AG08395 (cell line): ENCODE measurements around the gene AP3D1.
A peak's percentile ranks its signal among the peaks of the same experiment; 100 is the strongest.

Experiments used
- DNase-seq: peaks from one replicate; pipeline ENCODE4 v3.0.0; 2012; ENCODE audit warnings: mixed read lengths, low spot score

AP3D1 gene

GRCh38 chr19:2180881-2181632, 29.7 kb upstream of the AP3D1 start:
- no peak for DNase-seq

- no peak for DNase-seq
These were observed 28.7 kb upstream of the AP3D1 start for GRCh38 chr19:2180114-2180513.

- no peak for DNase-seq
These were observed 27.7 kb upstream of the AP3D1 start for GRCh38 chr19:2179095-2179494.

GRCh38 chr19:2176337-2176994, 25.1 kb upstream of the AP3D1 start:
- DNase-seq: no peak

GRCh38 chr19:2175742-2176141, 24.4 kb upstream of the AP3D1 start:
- DNase-seq: no peak

- DNase-seq: no peak
These were observed 22.6 kb upstream of the AP3D1 start for GRCh38 chr19:2173767-2174577.

- DNase-seq: no peak
These were observed 22.0 kb upstream of the AP3D1 start for GRCh38 chr19:2173388-2173766.

- DNase-seq: no peak
These were observed 20.2 kb upstream of the AP3D1 start for GRCh38 chr19:2171349-2172145.

- no peak for DNase-seq
These were observed 19.6 kb upstream of the AP3D1 start for GRCh38 chr19:2170987-2171348.

- DNase-seq: no peak
These were observed 18.9 kb upstream of the AP3D1 start for GRCh38 chr19:2170219-2170618.

- peak; percentile 96 for DNase-seq
These were observed 17.5 kb upstream of the AP3D1 start for GRCh38 chr19:2168619-2169424.

GRCh38 chr19:2167896-2168618, 16.7 kb upstream of the AP3D1 start:
- no peak for DNase-seq

GRCh38 chr19:2166741-2167738, 15.7 kb upstream of the AP3D1 start:
- DNase-seq: peak; percentile 79

GRCh38 chr19:2164020-2164998, 12.9 kb upstream of the AP3D1 start:
- DNase-seq: peak; percentile 26

- DNase-seq: no peak
These were observed 9.0 kb upstream of the AP3D1 start for GRCh38 chr19:2160379-2160778.

GRCh38 chr19:2157452-2157851, 6.1 kb upstream of the AP3D1 start:
- DNase-seq: no peak

GRCh38 chr19:2154587-2155075, 3.3 kb upstream of the AP3D1 start:
- DNase-seq: no peak

- DNase-seq: no peak
These were observed 500 bp downstream of the AP3D1 start for GRCh38 chr19:2150794-2151338.
